ENCODE measurements around the gene P2RX3. TPM values are rescaled to one million over a fixed set of nuclear protein-coding genes. Genes with fewer than 3 reads are reported as not detected.

P2RX3 gene
- total RNA-seq, 2 donors from 2014 or later: not detected

DNA sequence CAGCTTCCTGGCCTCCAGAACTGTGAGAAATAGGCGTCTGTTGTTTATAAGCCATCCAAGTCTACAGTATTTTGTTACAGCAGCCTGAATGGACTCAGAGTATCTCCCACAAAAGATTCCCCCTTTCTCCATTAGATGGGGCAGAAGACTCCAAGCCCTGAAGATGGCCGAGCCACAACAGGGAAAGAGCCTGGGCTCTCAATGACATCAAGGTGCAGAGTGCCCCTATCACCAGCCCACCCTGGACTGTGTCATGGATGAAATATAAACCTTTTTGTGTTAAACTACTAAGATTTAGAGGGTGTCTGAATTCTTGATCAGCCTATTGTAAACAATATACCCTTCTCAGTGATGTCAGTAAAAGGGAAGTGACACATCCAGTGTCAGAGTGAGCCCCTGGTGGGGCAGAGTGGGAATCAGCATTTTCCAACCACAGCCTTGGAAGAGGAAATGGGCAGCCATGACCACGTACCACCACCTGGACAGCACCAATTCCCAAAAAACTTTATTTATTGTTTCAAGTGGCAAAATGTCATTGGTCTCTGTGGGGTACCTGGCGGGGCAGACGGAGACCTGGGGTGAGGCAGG, 38.9 kb upstream of the P2RX3 start:
- peaks cover 15% of the 10 kb centered on the region for H3K9me3 ChIP-seq (ENCODE audit: control insufficient read depth, low read length)
- H3K9ac ChIP-seq (ENCODE audit: extremely low read depth, low read length, poor library complexity, severe bottlenecking): no peak overlapping the region
- peaks cover 49% of the 10 kb centered on the region for H3K36me3 ChIP-seq (ENCODE audit: control insufficient read depth, insufficient read depth, low read length)
- H3K4me3 ChIP-seq (ENCODE audit: low read length): no peak overlapping the region
- H3K27ac Mint-ChIP-seq: no peak overlapping the region
- H3K36me3 Mint-ChIP-seq (ENCODE audit: low read depth): peaks cover 73% of the 10 kb centered on the region
- 88 to 92% methylated on average over 1 to 5 of the region's 5 CpGs for WGBS, 2 experiments (ENCODE audit: insufficient coverage in 1 of 2, insufficient read length in 1 of 2)
- H3K27me3 Mint-ChIP-seq (ENCODE audit: insufficient read depth): no peaks in the 10 kb centered on the region
- H3K4me1 Mint-ChIP-seq: peaks cover 2% of the 10 kb centered on the region
- peaks cover 15% of the 10 kb centered on the region for H3K9me3 Mint-ChIP-seq
- H3K27ac ChIP-seq (ENCODE audit: low read depth, low read length): no peak overlapping the region
- no peak for TF ChIP-seq CTCF (conservative IDR thresholded peaks at IDR 0.05)
- no peaks in the 10 kb centered on the region for H3K27me3 ChIP-seq (ENCODE audit: control insufficient read depth, insufficient read depth, low read length, poor library complexity, severe bottlenecking)
- no peak for DNase-seq
- H3K4me1 ChIP-seq (ENCODE audit: control insufficient read depth, insufficient read depth, low read length): no peaks in the 10 kb centered on the region
- H3K4me3 Mint-ChIP-seq: no peak overlapping the region

- H3K4me3 Mint-ChIP-seq: no peak overlapping the region
- H3K9me3 ChIP-seq (ENCODE audit: control insufficient read depth, low read length): peaks cover 15% of the 10 kb centered on the region
- no peak overlapping the region for H3K4me3 ChIP-seq (ENCODE audit: low read length)
- no peak for TF ChIP-seq CTCF (conservative IDR thresholded peaks at IDR 0.05)
- H3K27me3 ChIP-seq (ENCODE audit: control insufficient read depth, insufficient read depth, low read length, poor library complexity, severe bottlenecking): no peaks in the 10 kb centered on the region
- peaks cover 54% of the 10 kb centered on the region for H3K36me3 ChIP-seq (ENCODE audit: control insufficient read depth, insufficient read depth, low read length)
- no peak for DNase-seq
- no peak overlapping the region for H3K27ac Mint-ChIP-seq
- no peak overlapping the region for H3K9ac ChIP-seq (ENCODE audit: extremely low read depth, low read length, poor library complexity, severe bottlenecking)
- WGBS, 2 experiments (ENCODE audit: insufficient coverage in 1 of 2, insufficient read length in 1 of 2): 95 to 96% methylated on average over 2 to 10 of the region's 10 CpGs
- H3K4me1 ChIP-seq (ENCODE audit: control insufficient read depth, insufficient read depth, low read length): no peaks in the 10 kb centered on the region
- peaks cover 15% of the 10 kb centered on the region for H3K9me3 Mint-ChIP-seq
- H3K27ac ChIP-seq (ENCODE audit: low read depth, low read length): no peak overlapping the region
- no peaks in the 10 kb centered on the region for H3K27me3 Mint-ChIP-seq (ENCODE audit: insufficient read depth)
- peaks cover 73% of the 10 kb centered on the region for H3K36me3 Mint-ChIP-seq (ENCODE audit: low read depth)
- peaks cover 2% of the 10 kb centered on the region for H3K4me1 Mint-ChIP-seq
Measured at GRCh38 chr11:57300785-57301184, 37.4 kb upstream of the P2RX3 start.

- WGBS, 2 experiments (ENCODE audit: insufficient coverage in 1 of 2, insufficient read length in 1 of 2): 95 to 97% methylated on average over 17 to 27 of the region's 27 CpGs
- Histone ChIP-seq H3K4me1 (ENCODE audit: control insufficient read depth, insufficient read depth, low read length) (no peaks in the 10 kb centered on the region), H3K36me3 (ENCODE audit: control insufficient read depth, insufficient read depth, low read length) (peaks cover 59% of the 10 kb centered on the region), H3K9me3 (ENCODE audit: control insufficient read depth, low read length) (peaks cover 15% of the 10 kb centered on the region), H3K27me3 (ENCODE audit: control insufficient read depth, insufficient read depth, low read length, poor library complexity, severe bottlenecking) (no peaks in the 10 kb centered on the region), H3K4me3 (ENCODE audit: low read length) (no peak overlapping the region), H3K27ac (ENCODE audit: low read depth, low read length) (no peak overlapping the region), H3K9ac (ENCODE audit: extremely low read depth, low read length, poor library complexity, severe bottlenecking) (no peak overlapping the region)
- peaks cover 15% of the 10 kb centered on the region for H3K9me3 Mint-ChIP-seq
- DNase-seq: no peak
- H3K4me3 Mint-ChIP-seq: no peak overlapping the region
- peaks cover 65% of the 10 kb centered on the region for H3K36me3 Mint-ChIP-seq (ENCODE audit: low read depth)
- no peak overlapping the region for H3K27ac Mint-ChIP-seq
- peaks cover 10% of the 10 kb centered on the region for H3K4me1 Mint-ChIP-seq
- TF ChIP-seq CTCF (conservative IDR thresholded peaks at IDR 0.05): no peak
- no peaks in the 10 kb centered on the region for H3K27me3 Mint-ChIP-seq (ENCODE audit: insufficient read depth)
Measured at GRCh38 chr11:57301711-57302423, 36.3 kb upstream of the P2RX3 start.

All from endodermal cell (in vitro differentiated cells).